GM18508 (cell line): ENCODE data around the gene GPSM3.

Experiments used
- ATAC-seq: cut with Tn5 transposase; IDR thresholded peaks from one replicate; pipeline ENCODE4 v1.9.1; 2021; ENCODE audit warnings: moderate number of reproducible peaks; ENCODE audit not compliant: insufficient read depth, unreplicated experiment

The GPSM3 gene

DNA sequence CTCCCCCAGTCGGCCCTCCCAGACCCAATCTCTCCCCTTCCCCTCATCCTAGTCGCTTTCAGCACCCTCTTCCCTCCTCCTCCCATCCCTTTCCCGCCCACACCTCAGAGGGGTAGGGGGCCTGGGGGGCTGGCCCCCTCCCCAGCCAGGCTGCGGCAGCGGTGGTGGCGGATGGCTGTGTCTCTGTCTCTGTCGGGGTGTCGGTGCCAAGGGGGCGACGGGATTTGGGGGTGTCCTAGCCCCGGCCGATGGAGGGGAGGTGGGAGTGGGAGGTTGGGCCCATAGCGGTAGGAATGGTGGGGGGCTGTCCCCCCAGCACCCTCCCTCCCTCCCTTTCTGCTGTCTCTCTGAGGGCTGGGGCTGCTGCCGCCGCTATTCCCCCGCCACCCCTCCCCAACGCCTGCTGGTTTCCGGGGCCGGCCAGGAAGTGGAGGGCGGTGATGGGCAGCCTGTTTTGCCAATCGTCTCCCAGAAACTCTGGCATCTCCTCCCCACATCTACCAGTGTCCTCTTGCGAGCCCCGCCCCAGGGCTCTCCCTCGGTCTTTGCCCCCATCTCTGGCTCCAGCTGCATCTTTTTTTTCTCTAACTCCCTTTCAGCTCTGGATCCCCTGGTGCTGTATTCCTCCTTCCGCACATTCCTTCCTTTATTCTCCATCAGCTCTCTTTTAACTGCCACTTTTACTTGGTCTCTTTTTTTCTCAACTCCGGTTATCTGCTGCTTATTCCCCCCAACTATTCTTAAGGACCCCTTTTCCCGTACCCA, 16.6 kb downstream of the GPSM3 start, which contains the start of gene AGPAT1:
Gene AGPAT1 (minus strand): TSS at position 374 of the 765 bp plus-strand sequence. CDS start 4,588 bp downstream, outside the sequence.
- ATAC-seq: no peak

DNA sequence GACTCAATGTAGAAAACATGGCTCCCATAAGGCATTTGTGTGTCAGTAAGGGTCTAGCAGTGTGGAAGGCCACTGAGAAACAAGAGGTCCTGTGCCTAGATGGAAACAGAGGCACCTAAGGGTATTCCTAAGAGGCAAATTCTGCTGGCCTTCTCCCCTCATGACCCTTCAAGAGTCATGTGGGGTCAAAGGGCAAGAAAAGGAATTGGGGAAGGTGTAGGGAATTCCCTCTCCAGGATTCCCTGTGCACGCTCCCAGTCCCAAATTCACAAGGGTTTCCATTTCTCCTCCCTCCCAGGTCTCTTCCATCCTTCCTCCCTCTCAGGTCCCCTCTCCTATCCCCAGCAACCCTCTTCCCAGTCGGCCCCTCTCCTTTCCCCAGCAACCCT, 17.1 kb downstream of the GPSM3 start:
- ATAC-seq: no peak

DNA sequence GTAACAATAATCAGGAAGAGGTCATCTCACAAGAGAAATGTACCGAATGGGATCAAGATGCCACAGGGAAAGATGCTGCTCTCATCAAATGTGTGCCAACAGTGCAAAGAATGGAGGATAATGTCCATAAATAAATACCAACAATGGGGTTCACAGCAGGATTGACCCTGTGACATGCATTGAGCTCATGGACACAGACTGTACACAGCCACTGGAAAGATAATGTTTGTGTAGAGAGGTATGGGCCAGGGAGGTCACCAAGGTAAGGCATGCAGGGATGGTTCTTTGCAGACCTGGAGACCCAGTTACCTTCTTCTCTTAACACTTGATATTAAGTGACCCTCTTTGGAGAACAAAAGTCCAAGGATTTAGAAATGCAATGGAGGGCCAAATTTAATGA, 18.0 kb downstream of the GPSM3 start:
- ATAC-seq: no peak

DNA sequence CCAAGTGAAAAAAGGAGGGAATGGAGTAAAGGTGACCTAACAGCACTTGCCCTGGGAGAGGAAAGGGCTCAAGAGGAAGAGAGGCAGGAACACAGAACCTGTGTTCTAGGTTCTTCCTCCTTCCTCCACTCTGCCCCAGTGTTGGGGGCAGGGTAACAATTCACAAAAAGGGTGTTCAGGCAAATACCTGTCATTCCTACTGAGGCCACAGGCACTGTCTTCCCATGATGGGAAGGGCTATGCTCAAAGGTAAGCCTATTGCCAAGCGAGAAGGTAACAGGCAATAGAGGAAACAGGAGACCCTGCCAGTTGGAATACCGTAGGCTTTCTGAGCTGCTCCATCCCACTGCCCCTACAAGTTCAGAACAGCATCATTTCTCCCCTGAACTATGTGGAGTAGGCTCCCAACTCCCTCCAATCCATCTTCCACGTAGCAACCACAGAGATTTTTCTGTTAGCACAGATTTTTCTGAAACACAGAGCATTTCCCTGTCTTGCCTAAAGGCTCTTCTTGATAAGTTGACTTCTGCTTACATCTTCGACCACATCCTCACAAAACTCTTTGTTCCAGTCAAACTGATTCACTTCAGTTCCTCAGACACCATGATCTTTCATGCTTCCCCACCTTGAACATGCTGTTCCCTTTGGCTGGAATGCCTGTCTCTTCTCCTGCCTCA, 19.3 kb downstream of the GPSM3 start:
- ATAC-seq: no peak

- no peak for ATAC-seq
These were observed 21.2 kb downstream of the GPSM3 start for GRCh38 chr6:32171234-32171633.

GRCh38 chr6:32170294-32170693, 22.1 kb downstream of the GPSM3 start:
- ATAC-seq: no peak

DNA sequence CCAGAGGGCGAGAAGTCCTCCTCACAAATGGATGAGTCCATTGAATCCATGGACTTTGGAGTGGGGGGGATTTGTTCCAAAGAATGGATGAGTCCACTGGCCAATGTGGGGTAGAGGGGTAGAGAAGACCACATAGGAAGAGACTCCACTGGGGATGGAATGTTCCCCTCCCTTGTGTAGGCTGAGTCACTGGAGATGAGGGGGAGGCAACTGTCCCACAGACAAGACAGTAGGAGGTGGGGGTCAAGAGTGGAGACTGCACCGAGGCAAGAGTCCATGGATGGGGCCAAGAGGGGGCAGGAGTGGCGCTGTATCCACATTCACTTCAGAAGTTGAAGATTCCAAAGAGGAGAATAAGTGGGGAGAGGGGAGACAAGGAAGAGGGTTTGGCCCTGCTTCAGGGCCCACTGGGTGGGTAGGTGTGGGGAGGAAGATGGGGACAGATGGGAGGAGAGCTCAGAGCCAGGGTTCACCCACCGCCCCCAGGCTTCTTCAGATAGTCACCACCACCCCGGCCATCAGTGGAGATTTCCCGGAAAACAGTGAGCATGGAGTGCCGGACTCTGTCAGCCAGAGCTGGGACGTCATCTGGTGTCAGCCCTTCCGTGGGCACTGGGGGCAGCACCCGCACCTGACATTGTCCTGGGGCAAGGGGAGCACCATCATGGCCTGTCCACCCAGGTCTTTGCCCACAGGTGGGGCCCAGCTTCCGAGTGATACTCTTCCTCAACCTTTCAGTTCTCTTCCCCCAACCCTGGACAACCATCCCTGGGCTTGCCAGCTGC, 23.4 kb downstream of the GPSM3 start:
- ATAC-seq: no peak

GRCh38 chr6:32168350-32168749, 24.1 kb downstream of the GPSM3 start:
- no peak for ATAC-seq

- ATAC-seq: no peak
These were observed 24.6 kb downstream of the GPSM3 start for GRCh38 chr6:32167761-32168262.

GRCh38 chr6:32167154-32167760, 25.2 kb downstream of the GPSM3 start:
- no peak for ATAC-seq

GRCh38 chr6:32166411-32167061, 25.9 kb downstream of the GPSM3 start:
- no peak for ATAC-seq

- ATAC-seq: no peak
These were observed 28.1 kb downstream of the GPSM3 start, which contains the start of gene EGFL8 for GRCh38 chr6:32164295-32164694. Gene EGFL8, plus strand, starts transcription at chr6:32164595. Its CDS starts 1,571 bp downstream, at chr6:32166166.

DNA sequence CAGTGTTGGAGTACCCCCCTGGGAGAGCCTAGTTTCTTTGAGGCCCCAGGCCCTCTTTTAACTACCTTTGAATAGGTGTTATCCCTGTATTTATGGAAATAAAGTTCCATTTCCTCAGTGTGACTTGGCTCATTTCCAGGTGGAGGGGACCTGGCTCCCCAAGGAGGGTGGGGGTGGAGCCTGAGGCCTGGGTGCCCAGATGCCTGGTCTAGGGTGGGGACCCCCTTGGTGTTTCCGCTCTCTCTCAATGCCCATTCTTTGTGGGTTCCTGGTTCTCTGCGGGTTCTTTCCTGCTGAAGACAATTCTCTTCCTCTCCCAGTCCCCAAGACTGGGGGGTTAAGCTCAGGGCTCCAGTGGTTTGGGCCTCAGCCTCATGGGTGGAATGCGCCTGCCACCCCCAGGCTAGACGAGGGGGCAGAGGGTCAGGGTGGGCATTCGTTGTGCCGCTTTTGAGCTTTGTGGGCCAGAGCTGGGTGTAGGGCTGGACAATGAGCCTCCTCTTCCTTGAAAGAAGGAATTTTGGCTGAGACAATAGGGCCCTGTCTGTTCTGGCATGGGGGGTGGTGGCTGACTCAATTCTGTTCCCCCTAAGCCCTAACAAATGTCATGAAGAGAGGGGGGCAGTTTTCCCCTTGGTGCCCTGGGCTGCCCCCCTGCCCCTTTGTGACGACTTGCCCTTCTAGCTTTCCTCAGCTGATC, 28.7 kb downstream of the GPSM3 start:
- ATAC-seq: no peak

- no peak for ATAC-seq
These were observed 34.4 kb downstream of the GPSM3 start for GRCh38 chr6:32158052-32158451.

DNA sequence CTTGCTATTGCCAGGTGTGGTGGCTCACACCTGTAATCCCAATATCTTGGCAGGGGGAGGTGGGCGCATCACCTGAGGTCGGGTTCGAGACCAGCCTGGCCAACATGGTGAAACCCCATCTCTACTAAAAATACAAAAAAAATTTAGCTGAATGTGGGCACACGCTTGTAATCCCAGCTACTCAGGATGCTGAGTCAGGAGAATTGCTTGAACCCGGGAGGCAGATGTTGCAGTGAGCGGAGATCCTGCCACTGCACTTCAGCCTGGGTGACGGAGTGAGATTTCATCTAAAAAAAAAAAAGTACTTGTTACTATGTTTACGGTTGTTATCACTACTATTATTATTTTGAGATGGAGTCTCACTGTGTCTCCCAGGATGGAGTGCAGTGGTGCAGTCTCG, 35.6 kb downstream of the GPSM3 start:
- no peak for ATAC-seq

- no peak for ATAC-seq
These were observed 37.8 kb downstream of the GPSM3 start for GRCh38 chr6:32154514-32155161.

DNA sequence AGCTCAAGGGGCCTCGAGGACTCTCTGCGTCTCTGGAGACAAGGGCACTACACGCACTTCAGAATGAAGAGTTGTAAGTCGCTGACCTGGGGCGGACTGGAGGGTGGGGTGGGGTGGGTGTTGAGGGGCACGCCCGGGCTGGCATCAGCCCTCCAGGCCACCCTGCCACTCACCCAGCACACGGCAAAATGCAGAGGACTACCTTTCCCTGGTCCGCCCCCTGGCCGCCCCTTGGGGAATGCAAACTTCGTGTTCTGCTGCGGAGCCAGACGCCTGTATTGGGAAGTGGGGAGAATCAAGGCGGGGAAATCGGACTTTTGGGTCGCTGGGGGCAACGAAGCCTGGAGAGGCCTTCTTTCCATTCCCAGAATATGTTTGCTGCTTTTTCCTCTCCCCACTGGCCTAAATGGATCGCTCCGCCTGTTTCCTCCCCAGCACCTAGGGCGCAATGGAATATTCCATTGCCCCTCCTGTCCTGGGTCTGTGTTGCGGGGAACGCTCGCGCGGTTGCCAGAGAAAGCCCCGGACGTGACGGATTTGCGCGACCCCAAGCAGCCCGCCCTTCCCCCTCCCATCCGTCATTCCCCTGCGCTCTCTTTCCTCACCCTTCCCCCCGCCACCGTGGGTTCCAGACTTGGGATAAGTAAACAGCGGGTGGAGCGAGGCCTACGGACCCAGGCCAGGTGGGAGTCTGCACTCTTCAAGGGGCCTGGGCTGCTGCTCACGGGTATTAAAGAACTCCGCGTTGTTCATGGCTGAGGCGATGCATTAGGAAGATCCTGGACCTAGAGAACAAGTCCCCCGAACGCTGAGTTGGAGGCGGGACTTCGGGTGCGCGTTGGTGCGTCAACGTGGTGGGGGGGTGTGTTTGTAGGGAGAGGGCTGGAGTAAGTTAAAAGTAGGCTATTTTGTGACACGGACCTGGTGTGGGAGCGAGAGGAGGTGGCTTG, 38.6 kb downstream of the GPSM3 start, which contains the start of gene PPT2:
Gene PPT2 (plus strand): TSS at position 578 of the 950 bp plus-strand sequence. CDS start 454 bp downstream, outside the sequence.
- ATAC-seq: no peak
